Raji (cell line): ENCODE measurements around the gene RNF115.

Experiments used
- POLR2A ChIP-seq: IDR thresholded peaks from 2 replicates; pipeline ENCODE4 v1.6.1; 2011; ENCODE audit warnings: low read depth, low read length, control low read depth; ENCODE audit not compliant: insufficient read depth

The RNF115 gene

DNA sequence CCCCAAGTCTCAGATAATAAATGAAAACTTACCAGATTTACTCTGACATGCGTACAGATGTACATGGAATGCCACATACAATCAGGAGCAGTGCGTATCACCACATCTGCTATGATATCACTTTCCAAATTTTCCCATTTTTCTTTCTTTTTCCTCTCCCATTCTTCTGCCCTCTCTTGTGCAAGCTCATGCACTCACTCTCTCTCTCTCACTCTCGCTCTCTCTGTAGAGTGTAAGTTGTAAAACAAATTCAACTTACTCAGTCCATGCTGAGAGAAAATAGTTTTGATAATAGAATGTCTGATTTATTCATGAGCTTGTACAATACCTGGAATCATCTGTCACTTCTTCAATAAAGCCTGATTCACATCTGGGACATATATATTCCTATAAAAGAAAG is 35.3 kb downstream of the RNF115 start:
- TF ChIP-seq POLR2A: no peak

DNA sequence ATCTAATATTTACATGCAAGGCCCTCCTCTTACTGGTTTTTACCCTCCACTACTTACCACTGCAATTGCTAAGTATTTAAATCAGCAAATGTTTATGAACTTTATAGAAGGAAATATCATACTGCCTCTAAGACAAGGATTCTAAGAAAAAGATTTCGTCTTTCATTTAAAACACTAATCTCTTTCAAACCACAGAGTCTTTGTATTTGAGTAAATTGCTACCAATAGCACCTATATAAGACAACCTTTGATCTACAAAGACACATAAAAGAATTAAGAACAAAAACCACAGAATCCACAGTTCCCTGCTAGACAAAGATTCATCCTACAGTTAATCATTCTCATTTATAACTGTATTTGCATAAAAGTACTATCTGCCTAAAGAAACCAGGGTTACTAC is 37.6 kb downstream of the RNF115 start:
- TF ChIP-seq POLR2A: no peak

DNA sequence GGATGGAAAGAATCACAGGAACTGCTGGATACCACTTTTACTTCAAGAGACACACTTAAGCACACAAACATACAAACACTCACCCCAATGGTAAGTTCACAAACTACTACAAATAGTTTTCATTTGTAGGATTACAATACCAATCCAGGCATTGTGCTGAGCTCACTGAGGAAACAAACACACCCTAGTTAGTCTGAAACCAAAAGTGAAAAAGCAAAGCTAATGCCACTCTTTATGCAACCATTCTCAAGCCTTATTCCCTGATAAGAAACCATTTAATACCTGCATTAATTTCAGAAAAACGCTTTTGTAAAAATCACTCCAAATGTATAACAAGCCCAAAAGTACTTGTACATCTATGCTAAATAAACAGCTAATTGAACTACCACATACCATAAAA is 38.3 kb downstream of the RNF115 start:
- TF ChIP-seq POLR2A: no peak

DNA sequence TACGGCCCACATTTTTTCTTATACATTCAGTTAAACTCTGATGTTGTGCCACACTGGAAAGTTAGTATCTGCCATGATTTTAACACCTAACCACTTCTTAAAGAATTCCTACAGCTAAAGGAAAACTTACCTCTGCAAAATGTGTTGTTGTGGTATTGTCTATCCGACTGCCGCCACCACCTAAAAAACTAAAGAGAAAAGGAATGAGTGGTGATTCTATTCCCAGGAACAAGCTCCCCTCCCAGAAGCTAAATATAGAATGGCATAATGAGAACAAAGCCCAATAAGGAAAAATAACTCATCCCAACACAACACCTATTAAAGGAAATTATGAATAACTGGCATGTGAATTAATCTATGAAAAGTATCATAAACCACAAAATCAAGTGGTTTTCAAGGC is 39.5 kb downstream of the RNF115 start:
- no peak for TF ChIP-seq POLR2A

DNA sequence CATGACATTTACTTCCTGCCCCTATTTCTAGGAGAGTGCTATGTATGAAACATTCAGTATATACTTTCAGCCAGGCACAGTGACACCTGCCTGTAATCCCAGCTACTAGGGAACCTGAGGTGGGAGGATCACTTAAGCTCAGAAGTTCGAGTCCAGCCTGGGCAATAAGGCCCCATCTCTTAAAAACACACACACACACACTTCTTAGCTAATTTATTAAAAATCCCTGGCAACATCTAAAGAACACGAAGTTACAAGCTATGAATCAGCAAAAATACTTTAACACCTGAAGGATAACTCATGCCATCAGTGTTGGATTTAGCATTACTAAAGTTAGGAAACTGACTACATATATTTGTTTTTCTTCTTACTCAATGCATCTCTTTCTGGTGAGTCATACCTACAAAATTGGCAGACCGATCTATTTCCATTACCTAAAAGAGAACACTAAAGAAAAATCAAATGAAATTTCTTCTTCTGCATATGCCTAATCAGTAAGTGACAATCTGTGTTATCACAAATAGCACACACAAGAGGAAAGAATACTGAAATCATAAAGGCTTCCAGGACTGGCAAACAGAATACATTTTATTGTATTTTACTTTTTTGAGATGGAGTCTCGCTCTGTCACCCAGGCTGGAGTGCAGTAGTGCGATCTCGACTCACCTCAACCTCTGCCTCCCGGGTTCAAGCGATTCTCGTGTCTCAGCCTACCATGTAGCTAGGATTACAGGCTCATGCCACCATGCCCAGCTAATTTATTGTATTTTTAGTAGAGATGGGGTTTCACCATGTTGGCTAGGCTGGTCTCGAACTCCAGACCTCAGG is 41.4 kb downstream of the RNF115 start:
- TF ChIP-seq POLR2A: no peak

DNA sequence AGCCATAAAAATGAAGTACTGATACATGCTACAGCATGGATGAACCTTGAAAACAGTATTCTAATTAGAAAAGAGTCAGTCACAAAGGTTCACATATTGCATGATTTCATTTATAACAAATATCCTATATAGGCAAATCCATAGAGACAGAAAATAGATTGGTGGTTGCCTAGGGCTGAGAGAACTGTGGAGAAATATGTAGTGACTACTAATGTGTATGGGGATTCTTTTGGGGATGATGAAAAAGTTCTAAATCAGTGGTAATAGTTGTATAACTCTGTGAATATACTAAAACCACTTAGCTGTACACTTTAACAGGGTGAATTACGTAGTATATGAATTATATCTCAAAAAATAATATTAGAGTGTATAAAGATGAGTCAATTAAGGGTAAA is 45.8 kb downstream of the RNF115 start:
- no peak for TF ChIP-seq POLR2A

DNA sequence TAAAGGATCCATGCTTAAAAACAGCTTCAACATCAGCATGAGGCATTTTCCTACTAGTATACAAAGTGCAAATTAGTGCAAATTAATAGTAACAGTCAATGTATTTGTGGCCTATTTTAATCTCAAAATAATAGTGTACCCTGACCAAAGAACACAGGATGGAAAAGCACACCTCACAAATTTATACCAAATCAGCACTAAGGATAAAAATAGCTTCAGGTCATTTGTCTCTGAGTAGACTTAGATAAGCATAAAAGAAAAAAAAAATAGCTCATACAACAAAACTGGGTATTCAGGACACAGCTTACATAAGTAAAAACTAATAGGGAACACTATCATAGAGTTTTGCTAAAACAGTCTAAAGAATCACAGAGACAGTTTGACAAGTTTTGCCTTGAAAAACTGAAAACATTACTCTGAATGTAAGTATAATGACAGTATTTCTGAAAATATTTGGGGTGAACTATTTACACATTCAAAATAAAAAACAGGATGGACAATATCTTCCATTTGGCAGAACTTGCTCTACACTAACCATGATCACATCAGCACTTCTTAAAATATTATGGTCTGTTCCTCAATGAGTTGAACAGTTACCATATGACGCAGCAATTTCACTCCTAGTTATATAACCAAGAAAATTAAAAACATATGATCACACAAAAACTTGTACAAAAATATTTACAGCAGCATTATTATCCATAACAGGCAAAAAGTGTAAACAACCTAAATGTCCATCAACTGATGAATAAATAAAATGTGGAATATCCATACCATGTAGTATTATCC is 46.3 kb downstream of the RNF115 start:
- no peak for TF ChIP-seq POLR2A

DNA sequence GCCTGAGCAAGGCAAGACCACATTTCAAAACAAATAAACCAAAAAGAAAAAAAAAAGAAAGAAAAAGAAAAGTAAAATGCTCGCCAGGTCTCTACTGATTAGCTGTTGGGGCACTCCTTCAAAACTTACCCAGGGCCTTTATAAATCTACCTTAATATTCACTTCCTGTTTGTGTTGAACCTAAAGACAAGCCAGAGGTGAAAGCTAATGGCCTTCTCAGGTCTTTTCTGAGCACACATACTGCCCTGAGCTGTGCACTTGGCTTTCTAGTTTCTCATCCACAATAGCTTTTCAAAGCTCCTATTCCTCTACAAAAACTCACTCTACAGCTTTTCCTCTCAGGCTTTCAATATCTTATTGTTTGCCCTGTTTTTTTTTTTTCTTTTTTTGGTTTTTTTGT is 50.5 kb downstream of the RNF115 start:
- no peak for TF ChIP-seq POLR2A

DNA sequence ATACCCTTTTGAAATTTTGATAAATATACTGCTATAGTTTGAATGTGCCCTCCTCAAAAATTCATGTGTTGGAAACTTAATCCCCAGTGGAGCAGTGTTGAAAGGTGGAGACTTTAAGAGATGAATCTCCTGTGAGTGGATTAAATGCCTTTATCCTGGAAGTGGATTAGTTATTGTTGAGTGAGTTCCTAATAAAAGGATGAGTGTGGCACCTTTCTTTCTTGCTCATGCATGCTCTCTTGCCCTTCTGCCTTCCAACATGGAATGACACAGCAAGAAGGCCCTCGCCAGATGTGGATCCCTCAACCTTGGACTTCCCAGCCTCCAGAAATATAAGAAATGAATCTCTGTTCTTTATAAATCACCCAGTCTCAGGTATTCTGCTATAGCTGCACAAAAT is 52.8 kb downstream of the RNF115 start:
- TF ChIP-seq POLR2A: no peak

DNA sequence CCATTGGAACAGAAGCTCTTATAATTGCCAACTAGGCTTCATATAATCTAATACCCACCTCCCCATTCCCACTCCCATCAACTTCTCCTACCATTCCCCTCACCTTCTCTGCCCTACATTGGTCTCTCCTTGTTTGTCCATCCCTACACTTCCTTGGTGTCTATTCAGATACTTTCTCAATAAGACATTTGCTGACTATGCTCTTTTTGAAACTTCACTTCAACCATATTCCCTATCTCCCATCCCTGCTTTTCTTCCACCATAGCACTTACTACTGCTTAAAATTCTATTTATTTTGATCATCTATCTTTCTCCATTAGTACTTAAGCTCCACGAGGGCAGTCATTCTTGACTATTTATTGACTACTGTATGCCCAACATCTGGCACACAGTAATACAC is 64.2 kb downstream of the RNF115 start:
- TF ChIP-seq POLR2A: no peak

DNA sequence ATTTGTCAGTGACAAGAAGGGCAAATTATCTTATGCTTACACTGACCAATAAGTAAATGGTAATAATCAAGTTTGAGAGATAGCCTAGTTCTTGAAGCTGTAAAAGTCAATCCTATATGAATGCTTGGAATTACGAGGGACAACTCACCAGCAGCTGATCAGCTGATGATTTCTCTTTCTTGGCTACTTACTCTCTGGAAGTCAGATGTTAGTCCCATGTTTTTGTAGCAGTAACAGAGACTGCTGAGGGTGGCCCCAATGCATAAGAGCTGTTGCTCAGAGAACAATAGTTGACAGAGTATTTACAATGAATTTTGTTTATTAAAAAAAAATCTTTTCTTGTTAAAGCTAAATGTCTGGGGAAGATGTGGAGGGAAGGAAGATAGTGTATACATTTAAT is 65.3 kb downstream of the RNF115 start:
- no peak for TF ChIP-seq POLR2A

DNA sequence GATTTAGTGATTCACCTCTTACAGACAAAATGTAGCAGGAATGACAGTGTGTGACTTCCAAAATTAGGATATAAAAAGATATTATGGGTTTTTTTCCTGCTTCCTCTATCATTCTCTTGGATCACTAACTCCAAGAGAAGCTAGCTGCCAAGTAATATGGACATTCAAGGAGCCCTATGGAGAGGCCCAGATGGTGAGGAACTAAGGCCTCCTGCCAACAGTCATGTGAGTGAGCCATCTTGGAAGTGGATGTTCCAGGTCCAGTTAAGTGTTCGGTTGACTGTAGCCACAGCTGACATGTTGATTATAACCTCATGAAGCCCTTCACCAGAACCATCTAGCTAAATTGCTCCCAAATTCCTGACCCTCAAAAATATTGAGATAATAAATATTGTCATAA is 65.8 kb downstream of the RNF115 start:
- TF ChIP-seq POLR2A: no peak

DNA sequence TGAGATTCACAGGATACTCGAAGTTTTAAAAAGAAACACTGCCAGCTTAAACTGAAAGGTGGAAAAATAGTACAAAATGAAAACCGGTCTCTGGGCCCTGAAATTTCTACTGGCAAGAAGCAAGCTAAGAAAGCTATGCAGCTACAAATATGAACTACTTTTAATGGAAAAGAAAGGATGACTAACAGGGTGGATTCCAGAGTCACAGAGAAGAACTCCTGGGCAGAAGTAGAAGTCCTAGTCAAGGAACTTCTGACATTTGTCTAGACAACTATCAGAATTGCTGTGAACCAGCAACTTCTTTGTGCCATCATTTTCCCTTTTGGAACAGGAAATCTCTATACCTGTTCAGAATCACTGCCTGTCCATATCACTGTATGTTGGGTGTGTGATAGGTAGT is 66.5 kb downstream of the RNF115 start:
- TF ChIP-seq POLR2A: no peak

DNA sequence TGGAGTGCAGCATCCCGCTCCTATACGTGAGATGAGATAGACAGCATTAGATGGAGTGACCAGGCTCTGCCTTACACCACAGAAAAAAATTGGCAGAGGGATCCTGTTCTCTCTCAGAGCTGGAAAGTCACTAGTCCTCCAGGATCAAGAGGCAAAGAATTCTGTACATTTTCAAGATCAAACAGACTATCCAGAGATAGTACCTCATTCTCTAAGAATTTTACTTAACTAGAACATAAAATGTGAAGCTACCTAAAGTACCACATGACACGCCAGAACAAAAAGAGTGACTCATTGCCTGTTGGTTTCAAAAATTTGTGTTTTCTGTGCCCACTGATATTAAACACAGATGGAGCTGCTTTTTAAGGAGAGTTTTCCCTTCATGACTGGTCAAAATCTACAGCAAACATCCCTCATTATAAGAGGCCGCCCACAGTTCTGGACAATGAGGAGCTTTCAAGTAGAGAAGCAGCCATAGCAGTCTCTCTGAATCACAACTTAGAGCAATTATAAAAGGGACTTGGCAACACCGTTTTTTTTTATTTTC is 72.3 kb downstream of the RNF115 start:
- no peak for TF ChIP-seq POLR2A

DNA sequence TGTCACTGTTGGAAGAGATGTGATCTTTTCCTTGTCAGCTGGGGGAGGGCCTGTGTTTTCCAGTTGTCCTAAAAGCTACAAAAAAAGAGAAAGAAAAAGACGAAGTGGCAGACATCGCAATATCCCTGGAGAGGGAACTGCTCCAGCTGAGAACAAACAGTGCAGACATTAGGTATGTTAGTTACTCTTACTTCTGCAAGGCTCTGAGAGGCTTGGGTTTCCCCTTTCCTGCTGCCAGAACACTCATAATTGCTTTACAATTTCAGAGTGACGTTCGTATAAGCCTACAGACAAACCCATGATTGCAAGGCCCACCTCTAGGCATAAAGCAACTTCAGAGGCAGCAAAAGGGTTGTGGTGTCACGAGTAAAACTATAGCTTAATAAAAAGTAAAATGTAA is 73.5 kb downstream of the RNF115 start:
- no peak for TF ChIP-seq POLR2A
